HCEC 1CT (cell line): Measurements from ENCODE around the gene NANOS3.
A peak's percentile ranks its signal among the peaks of the same experiment; 100 is the strongest.

Experiments used
- DNase-seq: peaks from one replicate; pipeline ENCODE4 v3.0.0-alpha.2; 2017

NANOS3 gene

DNA sequence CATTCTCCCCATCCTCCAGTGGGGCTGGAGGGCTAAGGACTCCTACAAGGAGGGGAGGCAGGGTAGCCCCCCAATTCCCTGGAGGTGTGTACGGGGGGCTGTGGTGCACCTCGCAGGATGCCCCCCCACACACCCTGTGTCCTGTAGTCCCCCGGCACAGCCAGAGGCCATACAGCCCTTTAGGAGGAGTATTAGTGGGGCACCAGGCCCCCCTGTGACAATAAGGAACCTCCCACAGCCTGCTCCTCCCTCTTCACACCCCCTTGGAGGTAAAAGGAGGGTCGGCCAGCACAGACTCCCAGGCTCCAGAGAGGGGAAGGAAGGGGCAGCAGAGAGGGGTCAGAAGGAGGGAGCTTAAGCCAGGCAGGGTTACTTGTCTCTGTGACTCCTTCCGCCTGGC lies at the start of gene NANOS3:
Gene NANOS3 (plus strand): TSS at position 301 of the 400 bp plus-strand sequence. CDS start 115 bp downstream, outside the sequence.
- no peak for DNase-seq

DNA sequence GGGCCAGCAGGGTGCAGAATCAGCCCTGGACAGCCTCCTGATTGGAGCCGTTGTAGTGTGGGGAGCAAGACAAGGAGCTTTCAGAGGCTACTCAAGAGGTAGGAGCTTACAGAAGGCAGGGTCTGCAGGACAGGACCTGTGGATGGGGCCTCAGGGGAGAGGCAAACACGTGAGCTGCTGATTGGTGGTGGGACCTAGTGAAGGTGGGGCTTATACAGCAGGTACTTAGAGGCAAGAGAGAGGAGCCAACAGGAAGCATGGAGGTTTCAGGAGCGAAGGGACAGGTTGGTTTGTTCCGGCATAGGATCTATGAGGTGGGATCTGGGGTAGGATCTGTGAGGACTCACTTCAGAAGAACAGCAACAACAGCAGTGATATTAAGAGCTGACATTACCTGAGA lies 49.3 kb upstream of the NANOS3 start:
- DNase-seq: no peak

DNA sequence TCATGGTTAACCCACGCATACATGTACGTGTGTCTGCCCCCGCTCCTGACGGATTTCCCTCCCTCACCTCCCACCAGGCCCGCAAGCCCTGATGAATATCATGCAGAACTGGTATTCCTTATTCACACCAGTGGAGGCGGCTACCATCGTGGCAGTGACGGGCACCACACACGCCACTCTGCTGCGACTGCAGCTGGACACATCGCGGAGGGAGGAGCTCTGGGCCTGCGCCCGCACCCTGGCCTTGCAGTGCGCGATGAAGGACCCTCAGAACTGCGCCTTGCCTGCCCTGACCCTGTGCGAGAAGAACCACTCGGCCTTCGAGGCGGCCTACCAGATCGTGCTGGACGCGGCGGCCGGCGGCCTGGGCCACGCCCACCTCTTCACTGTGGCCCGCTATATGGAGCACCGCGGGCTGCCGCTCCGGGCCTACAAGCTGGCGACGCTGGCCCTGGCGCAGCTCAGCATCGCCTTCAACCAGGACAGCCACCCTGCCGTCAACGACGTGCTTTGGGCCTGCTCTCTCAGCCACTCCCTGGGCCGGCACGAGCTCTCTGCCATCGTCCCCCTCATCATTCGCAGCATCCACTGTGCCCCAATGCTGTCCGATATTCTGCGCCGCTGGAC lies 46.7 kb upstream of the NANOS3 start:
- no peak for DNase-seq

DNA sequence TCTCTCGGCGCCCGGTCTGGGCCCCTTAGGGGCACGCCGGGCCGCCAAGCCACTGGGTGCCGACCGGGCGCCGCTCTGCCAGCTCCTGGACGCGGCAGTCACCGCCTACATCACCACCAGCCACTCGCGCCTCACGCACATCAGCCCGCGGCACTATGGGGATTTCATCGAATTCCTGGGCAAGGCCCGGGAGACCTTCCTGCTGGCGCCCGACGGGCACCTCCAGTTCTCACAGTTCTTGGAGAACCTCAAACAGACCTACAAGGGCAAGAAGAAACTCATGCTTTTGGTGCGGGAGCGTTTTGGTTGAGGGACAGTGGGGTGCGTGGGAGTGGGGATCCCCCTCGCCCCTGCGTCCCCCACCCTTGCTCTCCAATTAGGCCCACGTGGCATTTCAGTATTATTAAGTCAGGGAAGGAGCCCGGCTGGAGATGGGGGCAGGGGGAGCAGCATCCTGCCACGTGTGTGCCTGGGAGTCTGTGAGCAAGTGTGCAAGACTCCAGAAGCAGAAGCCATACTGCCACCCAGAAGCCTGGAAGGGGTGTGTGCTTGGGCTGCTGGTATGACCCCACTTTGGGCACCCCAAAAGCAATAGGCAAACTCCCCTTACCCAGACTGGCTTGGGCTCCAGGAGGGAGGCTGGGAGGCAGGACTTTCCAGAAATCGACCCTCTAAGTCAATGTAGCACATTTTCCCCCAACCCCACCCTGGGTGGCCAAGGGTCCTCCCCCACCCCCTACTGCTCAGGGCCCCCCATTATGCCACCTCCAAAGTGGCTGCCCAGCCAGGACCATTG lies 46.0 kb upstream of the NANOS3 start:
- no peak for DNase-seq

DNA sequence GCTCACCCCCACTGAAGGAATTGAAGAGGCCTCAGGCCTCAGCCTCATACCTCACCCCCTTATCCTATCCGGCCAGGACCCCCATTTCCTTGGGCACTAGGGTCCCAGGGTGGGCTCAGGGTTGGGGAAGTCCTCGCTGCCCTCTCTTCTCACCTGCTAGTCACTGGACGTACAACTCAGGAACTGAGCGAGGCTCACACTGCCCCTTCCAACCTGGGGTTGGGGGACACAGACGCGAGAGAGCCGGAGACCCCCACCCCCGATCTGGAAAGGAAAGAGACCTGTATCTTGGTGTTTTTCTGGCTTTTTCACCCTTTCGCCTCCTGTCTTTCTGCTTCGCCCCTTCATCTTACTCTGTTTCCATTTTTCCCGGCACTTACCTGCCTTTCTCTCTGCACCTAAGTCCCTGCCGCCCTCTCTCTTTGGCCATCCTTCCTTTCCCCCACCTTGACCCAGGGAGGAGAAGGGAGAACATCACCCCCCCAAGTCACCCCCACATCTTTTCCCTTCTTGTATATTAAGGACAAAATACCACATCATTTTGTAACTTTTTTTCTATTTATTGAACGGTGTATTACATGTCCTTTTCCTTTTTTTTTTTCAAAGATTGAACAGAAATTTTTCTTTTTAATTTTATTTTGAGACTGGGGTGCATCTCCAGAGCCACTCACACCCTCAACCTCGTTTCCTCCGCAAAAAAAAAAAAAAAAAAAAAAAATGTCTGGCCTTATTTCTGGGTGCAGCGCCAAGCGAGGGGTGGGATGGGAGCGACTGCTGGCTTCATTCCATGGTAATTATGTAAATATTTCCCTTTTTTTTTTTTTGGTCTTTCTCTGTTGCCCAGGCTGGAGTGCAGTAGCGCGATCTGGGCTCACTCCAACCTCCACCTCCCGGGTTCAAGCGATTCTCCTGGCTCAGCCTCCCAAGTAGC lies 45.1 kb upstream of the NANOS3 start:
- no peak for DNase-seq

DNA sequence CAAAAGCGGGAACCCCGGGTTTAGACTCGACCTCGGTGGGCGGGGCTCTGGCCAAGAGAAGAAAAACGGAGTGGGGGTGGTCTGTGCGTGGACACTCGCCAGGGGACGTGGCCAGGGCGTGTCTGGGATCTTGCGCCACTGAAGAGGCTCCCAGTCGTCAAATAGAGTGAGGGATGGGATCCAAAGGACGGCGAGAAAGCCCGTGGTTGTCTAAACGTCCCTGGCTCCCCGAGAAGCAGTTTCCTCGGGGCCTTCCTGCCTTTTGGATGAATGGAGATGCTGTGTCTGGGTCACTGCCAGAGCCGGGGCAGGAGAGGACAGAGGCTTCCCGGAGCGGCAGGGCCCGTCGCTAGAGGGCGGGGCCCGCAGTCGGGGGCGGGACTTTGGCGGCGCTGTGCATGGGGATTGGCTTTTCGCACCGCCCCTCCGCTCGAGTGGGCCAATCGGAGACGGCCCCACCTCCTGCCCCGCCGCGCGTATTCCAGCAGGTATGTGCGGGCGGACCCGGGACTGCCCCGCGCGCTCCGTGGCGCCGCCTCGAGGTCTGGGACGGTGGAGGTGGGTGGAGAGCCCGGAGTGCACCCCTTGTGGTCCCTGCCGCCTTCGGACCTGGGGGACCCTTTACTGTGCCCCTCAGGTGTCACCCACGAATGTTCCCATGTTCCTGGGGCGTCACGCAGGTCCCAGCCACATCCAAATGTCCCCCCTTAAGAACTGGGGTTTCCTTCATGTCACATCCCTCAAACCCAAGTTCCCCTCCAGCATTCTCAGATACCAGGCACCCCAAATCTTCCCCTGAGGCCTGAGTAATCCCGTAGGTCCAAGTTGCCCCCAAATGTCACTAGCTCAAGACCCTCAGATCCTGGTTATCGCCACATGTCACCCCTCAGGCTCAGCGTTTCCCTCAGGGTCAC lies 43.3 kb upstream of the NANOS3 start:
- peak; percentile 86 for DNase-seq

DNA sequence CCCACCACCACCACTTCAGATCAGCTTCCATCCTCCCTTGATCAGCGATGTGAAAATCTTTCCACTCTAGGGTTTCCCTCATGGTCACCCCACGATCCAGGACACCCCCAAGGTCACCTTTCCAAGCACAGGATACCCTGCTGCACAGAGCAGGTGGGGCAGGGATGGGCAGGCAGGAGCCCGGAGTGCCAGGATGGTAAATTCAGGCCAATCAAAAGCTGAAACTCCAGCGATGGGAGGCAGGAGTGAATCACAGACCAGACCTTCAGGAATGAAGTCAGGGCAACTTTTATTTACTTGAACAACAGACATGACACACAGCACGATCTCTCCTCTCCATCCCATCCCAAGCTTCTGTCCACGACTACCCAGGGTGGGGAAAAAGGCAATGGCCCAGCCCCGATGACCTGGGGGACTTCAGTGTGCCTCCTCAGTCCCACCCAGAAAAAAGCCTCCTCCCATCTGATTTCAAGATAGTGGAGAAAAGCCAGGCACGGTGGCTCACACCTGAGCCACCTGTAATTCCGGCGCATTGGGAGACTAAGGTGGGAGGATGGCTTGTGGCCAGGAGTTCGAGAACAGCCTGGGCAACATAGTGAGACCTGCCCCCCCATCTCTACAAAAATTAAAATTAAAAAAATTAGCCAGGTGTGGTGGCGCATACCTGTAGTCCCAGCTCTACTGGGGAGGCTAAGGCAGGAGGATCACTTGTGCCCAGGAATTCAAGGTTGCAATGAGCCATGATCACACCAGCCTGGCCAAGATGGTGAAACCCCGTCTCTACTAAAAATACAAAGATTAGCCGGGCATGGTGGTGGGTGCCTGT lies 42.5 kb upstream of the NANOS3 start:
- DNase-seq: peak; percentile 44

DNA sequence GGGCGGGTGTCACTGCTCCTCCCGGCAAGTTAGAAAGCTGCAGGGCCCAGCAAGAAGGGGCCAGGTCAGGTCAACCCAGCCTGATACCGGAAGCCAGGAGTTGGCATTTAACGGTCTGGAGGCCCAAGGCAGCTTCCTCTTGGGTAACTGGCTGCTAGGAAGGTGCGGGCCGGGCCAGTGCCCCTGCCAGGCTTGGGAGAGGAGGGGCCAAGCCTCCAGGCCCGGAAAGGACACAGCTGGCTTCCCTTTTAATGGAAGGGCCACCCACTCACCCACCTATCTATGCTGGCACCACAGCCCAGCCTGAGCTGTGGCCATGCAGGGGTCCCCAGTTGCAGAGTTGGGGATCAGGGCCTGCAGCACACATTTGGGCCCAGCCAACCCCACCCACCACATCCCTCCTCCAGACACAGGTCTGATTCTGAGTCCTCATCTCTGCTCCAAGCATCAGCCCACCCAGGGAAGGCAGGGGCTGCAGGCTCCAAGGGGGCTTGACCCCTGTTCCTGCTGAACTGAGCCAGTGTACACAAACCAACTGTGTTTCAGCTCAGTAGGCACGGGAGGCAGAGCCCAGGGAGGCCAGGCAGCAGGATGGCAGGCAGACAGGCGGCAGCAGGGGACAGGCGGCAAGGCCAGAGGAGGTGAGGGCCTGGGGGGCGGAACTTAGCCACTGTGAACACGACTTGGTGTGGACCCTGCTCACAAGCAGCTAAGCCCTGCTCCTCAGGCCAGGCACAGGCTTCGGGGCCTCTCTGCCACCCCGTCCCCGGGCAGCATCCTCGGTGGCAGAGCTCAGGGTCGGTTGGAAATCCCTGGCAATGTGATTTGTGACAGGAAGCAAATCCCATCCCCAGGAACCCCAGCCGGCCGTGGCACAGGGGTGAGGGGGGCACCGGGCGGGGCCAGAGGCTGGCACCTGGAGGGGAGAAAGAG lies 40.9 kb upstream of the NANOS3 start:
- no peak for DNase-seq

DNA sequence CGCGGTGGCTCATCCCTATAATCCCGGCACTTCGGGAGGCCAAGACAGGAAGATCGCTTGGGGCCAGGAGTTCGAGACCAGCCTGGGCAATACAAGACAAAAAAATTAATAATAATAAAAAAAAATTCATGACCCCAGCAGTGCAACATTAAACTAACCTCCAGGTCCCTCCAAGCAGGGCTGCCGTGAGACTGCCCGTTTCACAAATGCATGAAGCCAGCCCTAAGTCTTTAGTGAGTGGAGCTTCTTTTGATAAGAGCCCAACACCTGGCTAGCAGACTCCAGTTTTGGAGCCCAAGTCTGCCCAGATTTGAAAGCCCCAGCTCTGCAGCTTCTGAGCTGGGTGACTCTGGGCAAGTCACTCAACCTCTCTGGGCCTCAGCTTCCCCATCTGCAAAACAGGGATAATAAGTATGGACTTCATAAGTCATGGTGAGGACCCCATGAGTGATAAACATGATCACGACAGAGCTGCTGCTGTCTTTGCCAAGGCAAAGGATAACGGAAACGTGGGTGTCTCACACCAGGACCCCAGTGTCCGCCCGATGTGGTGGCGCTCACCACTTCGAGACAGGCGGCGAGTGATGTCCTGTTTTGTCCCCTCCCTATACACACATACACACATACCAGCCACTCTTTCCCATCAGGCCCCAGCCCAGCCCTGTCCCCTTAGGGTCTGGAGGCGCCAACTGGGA lies 38.4 kb upstream of the NANOS3 start:
- no peak for DNase-seq

DNA sequence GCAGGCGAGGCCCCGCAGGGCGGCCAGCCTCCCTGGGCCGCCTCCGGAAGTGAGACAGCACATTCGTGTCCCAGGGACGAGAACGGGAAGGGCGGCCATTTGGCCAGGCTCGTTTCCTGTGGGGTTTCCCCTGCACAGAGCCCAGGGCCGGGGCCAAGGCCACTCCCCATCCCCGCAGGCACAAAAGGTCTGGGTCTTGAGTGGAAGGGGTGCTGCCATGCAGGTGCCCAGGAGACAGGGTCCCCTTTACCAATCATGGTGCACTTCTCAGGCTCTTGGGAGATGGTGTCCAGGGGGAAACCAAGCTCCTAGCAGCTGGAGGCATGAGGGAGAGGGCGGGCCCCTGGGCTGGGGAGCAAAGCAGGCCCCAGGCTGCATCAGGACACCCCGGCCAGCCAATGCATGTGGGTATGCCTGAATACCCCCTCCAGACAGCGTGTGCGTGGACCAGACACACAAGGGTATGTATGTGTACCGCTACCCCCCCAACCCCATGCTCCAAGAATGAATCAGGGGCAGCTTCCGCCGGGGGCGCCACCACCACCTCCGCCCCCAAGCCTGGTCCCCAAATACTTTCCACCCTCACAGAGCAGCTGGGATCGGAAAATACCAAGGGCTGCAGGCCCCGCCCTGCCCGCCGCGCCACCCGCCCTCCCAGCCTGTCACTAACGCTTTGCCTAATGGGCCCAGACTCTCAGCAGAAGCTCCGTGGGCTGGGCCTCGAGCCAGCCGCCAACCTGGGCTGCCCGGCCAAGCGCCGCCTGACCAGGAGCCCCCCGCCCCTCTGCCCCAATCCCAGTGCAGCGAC lies 37.6 kb upstream of the NANOS3 start:
- peak; percentile 80 for DNase-seq

DNA sequence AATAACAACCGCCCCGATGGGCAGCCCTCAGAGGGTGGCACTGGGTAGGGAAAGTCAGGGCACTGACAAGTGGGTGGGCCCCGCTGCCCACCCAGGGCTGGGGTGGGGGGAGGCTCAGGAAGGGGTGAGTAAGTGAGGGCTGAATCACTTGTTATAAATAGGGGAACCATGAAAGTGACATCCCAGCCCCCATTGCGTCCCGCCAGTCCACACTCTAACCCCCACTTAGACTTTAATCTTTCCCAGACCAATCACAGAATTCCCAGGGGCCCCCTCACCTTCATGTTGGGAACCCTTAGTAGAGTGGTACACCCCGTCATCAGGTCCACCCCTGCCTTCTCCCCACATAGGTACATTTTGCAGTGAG lies 37.0 kb upstream of the NANOS3 start:
- peak; percentile 39 for DNase-seq

DNA sequence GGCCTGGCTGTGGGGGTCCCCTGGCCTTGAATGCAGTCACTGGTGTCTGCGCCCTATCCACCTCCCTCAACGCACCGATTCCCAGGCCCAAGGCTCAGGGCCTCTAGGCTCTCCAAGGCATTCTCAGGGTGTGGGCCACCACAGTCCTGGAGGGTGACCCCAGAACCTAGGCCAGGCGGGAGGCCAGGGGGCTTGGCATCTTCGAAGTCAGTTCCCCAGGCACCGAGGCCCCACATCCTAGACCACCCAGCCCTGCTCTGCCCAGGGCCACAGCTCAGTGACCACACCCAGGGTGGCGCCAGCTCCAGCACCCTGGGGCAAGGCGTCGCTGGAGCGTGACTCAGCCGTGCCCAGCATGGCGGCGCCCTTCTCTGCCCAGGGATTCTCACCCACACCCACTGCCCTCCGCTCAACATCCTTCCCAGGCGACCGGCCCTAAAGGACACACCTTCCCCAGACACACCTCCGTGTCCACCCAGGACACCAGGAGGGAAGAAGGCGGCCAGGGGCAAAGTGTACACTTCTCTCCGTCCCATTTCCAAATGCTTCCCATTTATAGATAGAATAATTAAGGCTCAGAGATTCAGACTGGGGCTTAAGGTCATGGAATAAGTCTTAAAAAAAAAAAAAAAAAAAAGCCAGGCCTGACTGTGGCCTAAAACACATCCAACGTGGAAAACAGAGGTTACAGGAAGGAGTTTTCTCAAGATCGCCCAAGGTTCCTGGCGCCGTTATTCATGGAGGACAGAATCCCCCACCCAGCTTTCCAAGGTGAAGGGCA lies 36.4 kb upstream of the NANOS3 start:
- peak; percentile 35 for DNase-seq

DNA sequence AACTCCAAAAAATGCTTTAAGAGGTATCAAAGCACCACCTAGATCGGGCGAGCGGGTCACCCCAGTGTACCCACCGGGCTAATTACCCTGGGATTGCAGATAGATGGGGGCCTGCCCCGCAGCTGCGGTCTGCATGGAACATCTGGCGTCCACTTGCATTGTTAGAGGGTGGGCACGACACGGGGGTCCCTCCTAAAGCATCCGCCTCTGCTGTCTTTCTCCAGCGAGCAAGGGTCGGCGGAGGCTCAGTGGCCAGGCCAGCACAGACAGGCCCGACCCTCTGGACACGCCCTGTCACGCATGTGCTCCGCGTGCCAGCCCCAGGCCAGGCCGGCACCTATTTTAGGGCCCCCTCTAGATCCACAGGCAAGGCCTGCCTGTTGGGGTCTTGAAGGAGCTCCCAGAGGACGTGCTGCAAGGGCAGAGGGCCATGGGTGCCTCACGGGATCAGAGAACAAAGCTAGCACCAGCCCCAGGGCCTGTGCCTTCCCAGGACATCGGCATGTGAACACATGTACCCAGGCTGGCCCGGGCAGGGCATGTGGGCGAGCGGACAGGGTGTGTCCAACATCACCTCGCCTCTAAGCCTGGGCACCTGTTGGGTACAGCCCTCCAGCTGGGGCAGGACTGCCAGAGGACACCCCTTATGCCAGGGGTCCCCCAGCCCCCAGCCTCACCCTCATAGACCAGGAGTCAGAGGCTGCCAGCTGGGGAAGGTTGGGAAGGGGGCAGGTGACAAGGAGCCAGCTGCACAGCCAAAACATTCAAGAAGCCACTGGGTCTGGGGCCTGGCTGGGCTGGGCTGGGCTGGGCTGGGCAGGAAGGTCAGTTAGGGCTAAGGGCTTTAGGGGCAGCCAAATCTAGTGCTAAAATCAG lies 35.6 kb upstream of the NANOS3 start:
- DNase-seq: no peak

DNA sequence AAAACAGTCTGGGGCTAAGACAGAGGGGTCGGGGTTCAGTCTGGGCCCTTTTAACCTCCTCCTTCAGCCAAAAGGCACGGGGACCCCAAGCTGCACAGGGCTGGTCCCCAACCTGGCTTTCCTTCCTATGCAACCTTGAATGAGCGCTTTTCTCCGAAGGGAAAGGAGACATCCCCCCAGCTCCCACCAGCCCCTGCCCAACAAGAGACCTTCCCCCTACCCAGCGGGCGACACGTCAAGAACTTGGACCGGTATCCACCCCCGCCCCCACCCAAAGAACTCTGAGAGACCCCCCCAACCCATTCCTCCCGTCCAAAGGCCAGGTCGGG lies 35.0 kb upstream of the NANOS3 start:
- no peak for DNase-seq

DNA sequence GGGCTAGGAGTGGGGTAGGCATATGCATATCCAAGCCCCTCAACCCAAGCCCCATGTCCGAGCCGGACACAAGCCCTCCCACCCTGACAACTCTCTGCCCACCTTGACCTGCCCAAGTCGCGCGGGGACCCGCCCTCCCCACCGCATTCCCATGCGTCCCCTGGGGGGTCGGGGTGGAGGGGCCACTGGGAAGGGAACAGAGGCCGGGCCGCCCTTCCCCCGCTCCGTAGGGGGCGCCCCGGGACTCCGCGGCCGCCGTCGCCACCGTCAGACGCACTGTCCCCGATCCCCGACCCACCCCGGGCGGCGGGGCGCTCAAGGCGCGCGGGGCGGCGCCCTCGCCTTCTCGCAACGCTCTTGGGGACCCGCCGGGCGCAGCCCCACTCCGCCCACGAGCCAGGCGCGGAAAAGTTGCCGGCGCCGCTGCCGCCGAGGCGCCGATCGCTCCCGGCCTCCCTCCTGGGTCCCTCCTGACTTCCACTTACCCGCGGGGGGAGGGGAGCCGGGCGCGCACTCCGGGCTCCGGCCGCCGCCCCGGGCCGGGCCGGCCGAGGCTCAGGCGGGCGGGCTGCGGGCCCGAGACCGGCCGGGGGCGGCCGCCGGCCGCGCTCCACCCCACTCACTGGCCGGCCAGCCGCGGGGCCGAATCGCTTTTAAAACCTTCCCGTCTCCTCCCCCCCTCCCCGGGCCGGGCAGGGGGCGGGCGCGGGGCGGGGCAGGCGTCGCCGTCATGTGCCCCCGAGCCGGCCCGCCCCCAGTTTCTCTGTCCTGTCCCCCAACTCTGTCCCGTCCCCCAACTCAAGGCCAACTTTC lies 34.4 kb upstream of the NANOS3 start:
- DNase-seq: peak; percentile 73
